ENCODE results near the gene CADM4. TPM values are rescaled to one million over a fixed set of nuclear protein-coding genes. Genes with fewer than 3 reads are reported as not detected.

The CADM4 gene
- polyA plus RNA-seq, 4 donors: 1.1 to 6.8 (median 4.9) TPM; not detected in 1

DNA sequence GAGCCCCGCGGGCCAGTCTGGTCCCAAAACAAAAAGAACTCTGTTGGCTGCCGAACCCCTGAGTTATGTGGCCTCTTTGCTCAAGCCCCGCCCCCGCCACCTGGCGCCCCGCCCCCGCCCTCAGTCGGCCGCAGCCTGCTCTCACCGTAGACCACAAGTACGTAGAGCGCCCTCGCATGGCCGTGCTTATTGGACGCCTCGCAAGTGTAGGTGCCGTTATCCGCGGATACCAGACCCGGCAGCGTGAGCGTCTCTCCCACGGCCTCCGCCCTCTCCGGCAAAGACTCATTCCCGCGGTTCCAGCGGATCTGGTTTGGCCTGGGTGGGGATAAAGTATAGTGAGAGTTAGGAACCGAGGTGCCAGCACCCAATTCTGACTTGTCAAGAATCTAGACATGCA, 14.7 kb downstream of the CADM4 start:
- FAIRE-seq (no peak), DNase-seq (peak; percentile 52 to 55)
- Histone ChIP-seq H3K27ac (ENCODE audit: low read depth in 1 of 3, low read length in 2 of 3) (no peak overlapping the region), H3K36me3 (ENCODE audit: control insufficient read depth in 3 of 3, insufficient read depth in 2 of 3, low read depth in 1 of 3, low read length in 3 of 3) (peaks cover 0 to 14% (median 0%) of the 10 kb centered on the region in 3 donors), H3K27me3 (ENCODE audit: control insufficient read depth in 3 of 3, insufficient read depth in 3 of 3, low read length in 3 of 3) (peaks cover 0 to 3% (median 0%) of the 10 kb centered on the region in 3 donors), H3K9me3 (ENCODE audit: control insufficient read depth in 2 of 2, insufficient read depth in 1 of 2, low read depth in 1 of 2, low read length in 1 of 2) (no peaks in the 10 kb centered on the region), H3K4me3 (ENCODE audit: low read depth in 1 of 3, low read length in 3 of 3) (no peak overlapping the region), H3K4me1 (ENCODE audit: control insufficient read depth in 3 of 3, insufficient read depth in 2 of 3, low read depth in 1 of 3, low read length in 2 of 3) (peaks cover 0 to 6% (median 5%) of the 10 kb centered on the region in 3 donors)
- 26 to 58% (median 52%) methylated on average over 30 of the region's 30 CpGs for WGBS, 3 donors

DNA sequence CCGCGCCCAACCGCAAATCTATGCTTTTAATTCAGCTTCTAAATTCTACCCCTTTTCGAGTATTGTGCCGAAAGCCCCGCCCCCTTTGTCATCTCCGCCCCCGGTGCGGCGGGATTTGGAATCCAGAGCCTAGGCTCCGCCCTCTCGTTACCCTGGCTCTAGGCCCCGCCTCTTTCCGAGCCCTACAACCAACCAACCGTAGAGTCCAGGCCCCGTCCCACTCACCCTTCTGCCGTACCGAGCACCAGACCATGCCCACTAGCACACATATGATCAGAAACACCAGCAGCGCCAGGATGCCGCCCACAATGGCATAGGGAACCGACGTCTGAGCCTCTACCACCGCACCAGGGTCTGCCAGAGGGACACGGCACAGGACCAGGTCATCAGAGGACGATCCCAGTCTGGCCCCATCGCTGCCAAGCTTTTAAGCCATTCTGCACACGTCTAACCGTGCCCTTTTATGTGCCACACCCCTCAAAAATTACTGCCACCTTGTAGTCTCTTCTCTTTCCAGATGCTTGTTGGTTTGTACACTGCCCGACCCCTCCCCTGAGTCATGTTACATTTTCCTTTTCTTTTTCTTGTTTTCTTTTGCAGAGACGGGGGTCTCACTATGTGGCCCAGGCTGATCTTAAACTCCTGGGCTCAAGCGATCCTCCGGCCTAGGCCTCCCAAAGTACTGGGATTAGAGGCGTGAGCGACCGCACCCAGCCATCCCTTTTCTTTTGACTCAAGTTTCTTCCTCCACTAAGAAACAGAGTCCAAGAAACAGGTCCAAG, 15.6 kb downstream of the CADM4 start:
- Histone ChIP-seq H3K9me3 (ENCODE audit: control insufficient read depth in 2 of 2, insufficient read depth in 1 of 2, low read depth in 1 of 2, low read length in 1 of 2) (no peaks in the 10 kb centered on the region), H3K36me3 (ENCODE audit: control insufficient read depth in 3 of 3, insufficient read depth in 2 of 3, low read depth in 1 of 3, low read length in 3 of 3) (peaks cover 0 to 14% (median 0%) of the 10 kb centered on the region in 3 donors), H3K27me3 (ENCODE audit: control insufficient read depth in 3 of 3, insufficient read depth in 3 of 3, low read length in 3 of 3) (peaks cover 0 to 3% (median 0%) of the 10 kb centered on the region in 3 donors), H3K4me1 (ENCODE audit: control insufficient read depth in 3 of 3, insufficient read depth in 2 of 3, low read depth in 1 of 3, low read length in 2 of 3) (peaks cover 0 to 6% (median 6%) of the 10 kb centered on the region in 3 donors), H3K27ac (ENCODE audit: low read depth in 1 of 3, low read length in 2 of 3) (no peak overlapping the region), H3K4me3 (ENCODE audit: low read depth in 1 of 3, low read length in 3 of 3) (no peak overlapping the region)
- FAIRE-seq: no peak
- 83 to 93% (median 91%) methylated on average over 35 of the region's 35 CpGs for WGBS, 3 donors
- DNase-seq: no peak

DNA sequence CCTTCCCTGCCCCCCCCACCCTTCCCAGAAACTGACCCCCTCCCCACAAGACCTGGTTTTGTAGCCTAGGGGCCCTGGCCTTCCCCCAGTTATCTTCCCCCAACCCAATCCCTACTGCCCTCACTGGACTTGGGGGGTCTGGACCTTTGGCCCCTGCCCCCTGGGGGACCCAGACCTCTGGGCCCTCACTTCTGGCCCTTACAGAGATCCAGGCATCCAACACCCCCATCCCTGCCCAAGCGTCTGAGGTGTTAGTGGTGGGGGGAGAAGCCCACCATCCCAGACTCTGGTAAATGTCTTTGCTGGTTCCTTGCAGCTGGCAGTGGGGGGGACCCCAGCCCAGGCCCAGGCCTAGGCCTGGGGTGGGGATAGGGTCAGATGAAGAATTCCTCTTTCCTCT, 16.7 kb downstream of the CADM4 start:
- no peak for FAIRE-seq
- H3K27me3 ChIP-seq (ENCODE audit: control insufficient read depth in 3 of 3, insufficient read depth in 3 of 3, low read length in 3 of 3): peaks cover 0 to 3% (median 0%) of the 10 kb centered on the region in 3 donors
- 80 to 92% (median 85%) methylated on average over 1 of the region's 1 CpG for WGBS, 3 donors
- H3K9me3 ChIP-seq (ENCODE audit: control insufficient read depth in 2 of 2, insufficient read depth in 1 of 2, low read depth in 1 of 2, low read length in 1 of 2): no peaks in the 10 kb centered on the region
- H3K4me3 ChIP-seq (ENCODE audit: low read depth in 1 of 3, low read length in 3 of 3): no peak overlapping the region
- peaks cover 0 to 14% (median 0%) of the 10 kb centered on the region in 3 donors for H3K36me3 ChIP-seq (ENCODE audit: control insufficient read depth in 3 of 3, insufficient read depth in 2 of 3, low read depth in 1 of 3, low read length in 3 of 3)
- DNase-seq: no peak
- no peak overlapping the region for H3K27ac ChIP-seq (ENCODE audit: low read depth in 1 of 3, low read length in 2 of 3)
- H3K4me1 ChIP-seq (ENCODE audit: control insufficient read depth in 3 of 3, insufficient read depth in 2 of 3, low read depth in 1 of 3, low read length in 2 of 3): peaks cover 0 to 9% (median 9%) of the 10 kb centered on the region in 3 donors

DNA sequence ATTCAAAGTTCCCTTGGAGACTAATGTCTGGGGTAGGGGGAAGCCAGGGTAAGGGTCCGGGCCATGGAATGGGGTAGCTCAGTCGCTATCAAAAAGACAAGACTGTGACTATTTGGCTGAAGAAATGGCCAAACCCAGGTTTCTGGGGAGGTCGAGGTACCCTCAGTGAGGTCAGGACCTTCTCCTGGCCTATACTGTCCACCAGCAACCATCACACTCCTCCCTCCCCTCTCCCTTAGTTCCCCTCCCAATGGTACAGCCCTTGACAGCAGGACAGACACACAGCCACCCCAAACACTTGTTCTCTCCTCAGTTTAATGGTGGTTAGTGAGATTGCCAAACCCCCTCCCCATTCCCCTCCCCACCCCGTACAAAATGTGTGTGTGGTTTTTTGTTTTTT, 17.6 kb downstream of the CADM4 start:
- H3K4me3 ChIP-seq (ENCODE audit: low read depth in 1 of 3, low read length in 3 of 3): no peak overlapping the region
- no peaks in the 10 kb centered on the region for H3K9me3 ChIP-seq (ENCODE audit: control insufficient read depth in 2 of 2, insufficient read depth in 1 of 2, low read depth in 1 of 2, low read length in 1 of 2)
- H3K27me3 ChIP-seq (ENCODE audit: control insufficient read depth in 3 of 3, insufficient read depth in 3 of 3, low read length in 3 of 3): peaks cover 0 to 3% (median 0%) of the 10 kb centered on the region in 3 donors
- peaks cover 0 to 9% (median 9%) of the 10 kb centered on the region in 3 donors for H3K4me1 ChIP-seq (ENCODE audit: control insufficient read depth in 3 of 3, insufficient read depth in 2 of 3, low read depth in 1 of 3, low read length in 2 of 3)
- DNase-seq (no peak), FAIRE-seq (no peak)
- 65 to 79% (median 73%) methylated on average over 4 of the region's 4 CpGs for WGBS, 3 donors
- H3K27ac ChIP-seq (ENCODE audit: low read depth in 1 of 3, low read length in 2 of 3): no peak overlapping the region
- H3K36me3 ChIP-seq (ENCODE audit: control insufficient read depth in 3 of 3, insufficient read depth in 2 of 3, low read depth in 1 of 3, low read length in 3 of 3): peaks cover 0 to 14% (median 0%) of the 10 kb centered on the region in 3 donors

DNA sequence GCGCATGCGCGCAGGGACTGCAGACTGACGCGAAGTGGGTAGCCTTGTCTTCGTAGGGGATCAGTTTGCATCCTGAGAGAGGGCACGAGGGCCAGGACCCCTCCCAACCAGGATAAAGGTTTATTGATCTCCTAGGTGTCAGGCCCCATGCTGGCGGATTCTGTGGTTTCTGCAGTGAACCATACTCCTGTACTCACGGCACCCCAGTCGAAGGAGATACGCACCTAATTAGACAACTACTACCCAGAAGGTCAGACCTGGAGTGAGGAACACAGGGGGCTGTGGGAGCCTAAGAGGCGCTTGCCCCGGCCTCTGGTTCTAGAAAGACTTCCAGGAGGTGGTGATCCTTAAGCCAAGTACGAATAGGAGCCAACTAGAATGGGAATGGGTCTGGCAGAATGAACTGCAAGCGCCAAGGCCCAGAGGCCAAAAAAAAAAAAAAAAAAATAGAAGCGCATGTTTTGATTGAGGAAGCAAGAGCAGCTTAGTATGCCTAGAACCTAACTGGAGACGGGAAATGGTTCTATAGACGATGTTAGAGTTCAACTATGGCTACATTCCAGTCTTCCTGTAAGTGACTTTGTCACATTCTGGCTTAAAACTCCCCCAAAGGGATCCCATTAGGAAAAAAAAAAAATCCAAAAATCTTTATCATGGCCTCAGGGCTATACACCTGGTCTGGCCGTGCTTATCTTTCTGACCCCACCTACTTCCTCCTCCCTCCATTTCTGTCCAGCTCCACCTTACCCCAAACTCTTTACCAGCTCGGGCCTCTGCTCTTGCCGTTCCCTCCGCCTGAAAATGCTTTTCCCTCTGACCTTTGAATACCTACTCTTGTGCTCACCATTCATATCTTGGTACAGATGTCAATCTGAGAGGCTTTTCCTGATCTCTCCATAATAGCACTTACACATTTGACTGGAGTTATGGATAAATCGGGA, 19.3 kb downstream of the CADM4 start:
- FAIRE-seq (no peak), DNase-seq (no peak)
- H3K4me1 ChIP-seq (ENCODE audit: control insufficient read depth in 3 of 3, insufficient read depth in 2 of 3, low read depth in 1 of 3, low read length in 2 of 3): peaks cover 0 to 9% (median 9%) of the 10 kb centered on the region in 3 donors
- H3K27ac ChIP-seq (ENCODE audit: low read depth in 1 of 3, low read length in 2 of 3): peak overlapping the region; percentile 57 to 99 (median 97)
- H3K36me3 ChIP-seq (ENCODE audit: control insufficient read depth in 3 of 3, insufficient read depth in 2 of 3, low read depth in 1 of 3, low read length in 3 of 3): peaks cover 0 to 6% (median 0%) of the 10 kb centered on the region in 3 donors
- no peaks in the 10 kb centered on the region for H3K27me3 ChIP-seq (ENCODE audit: control insufficient read depth in 3 of 3, insufficient read depth in 3 of 3, low read length in 3 of 3)
- peak overlapping the region; percentile 71 to 99 (median 77) for H3K4me3 ChIP-seq (ENCODE audit: low read depth in 1 of 3, low read length in 3 of 3)
- WGBS, 3 donors: 30 to 43% (median 42%) methylated on average over 23 of the region's 23 CpGs
- no peaks in the 10 kb centered on the region for H3K9me3 ChIP-seq (ENCODE audit: control insufficient read depth in 2 of 2, insufficient read depth in 1 of 2, low read depth in 1 of 2, low read length in 1 of 2)

DNA sequence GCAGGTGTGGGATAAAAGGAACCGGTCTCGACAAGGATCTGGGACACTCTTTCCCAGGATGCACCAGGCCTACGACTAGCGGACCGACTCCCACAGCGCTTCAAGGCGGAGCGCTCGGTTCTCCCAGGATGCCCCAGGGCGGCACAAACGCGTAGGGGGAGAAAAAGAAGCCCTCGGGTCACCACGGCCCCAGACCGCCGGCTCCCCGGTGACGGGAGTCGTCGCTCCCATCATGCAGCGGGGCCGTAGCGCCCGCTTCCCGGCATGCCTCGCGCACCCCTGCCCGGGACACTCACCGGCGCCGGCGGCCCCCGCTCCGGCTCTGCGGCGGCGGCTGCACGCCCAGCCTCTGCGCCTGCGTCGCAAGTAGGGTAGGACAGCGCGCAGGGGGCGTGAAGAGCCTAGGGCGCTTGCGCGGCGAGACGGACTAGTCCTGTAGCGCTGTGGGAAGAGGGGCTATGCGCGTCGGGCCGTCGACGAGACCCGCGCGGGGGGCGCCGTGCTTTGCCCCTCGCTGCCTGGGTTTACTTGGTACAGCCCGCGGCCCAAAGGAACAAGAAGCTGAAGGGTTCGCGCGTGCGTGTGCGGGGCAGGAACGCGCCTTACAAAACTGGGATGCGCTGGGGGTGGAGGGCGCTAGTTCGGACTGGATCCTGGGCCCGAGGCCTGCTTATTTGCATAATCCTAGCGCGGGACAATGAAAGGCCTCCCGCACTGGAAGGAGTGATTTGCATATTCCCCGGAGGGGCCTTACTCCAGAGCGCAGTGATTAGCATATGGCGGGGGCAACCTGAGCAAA, 20.2 kb downstream of the CADM4 start, which contains the start of gene ZNF428:
Gene ZNF428, minus strand, starts transcription at position 368 of the 799 bp plus-strand sequence. CDS start 5,325 bp downstream, outside the sequence.
- peak within 1 kb of the TSS; percentile 57 to 99 (median 97) for H3K27ac ChIP-seq (ENCODE audit: low read depth in 1 of 3, low read length in 2 of 3)
- peaks cover 0 to 6% (median 0%) of the 10 kb centered on the region in 3 donors for H3K36me3 ChIP-seq (ENCODE audit: control insufficient read depth in 3 of 3, insufficient read depth in 2 of 3, low read depth in 1 of 3, low read length in 3 of 3)
- H3K4me1 ChIP-seq (ENCODE audit: control insufficient read depth in 3 of 3, insufficient read depth in 2 of 3, low read depth in 1 of 3, low read length in 2 of 3): peaks cover 0 to 9% (median 7%) of the 10 kb centered on the region in 3 donors
- no peak for FAIRE-seq
- H3K9me3 ChIP-seq (ENCODE audit: control insufficient read depth in 2 of 2, insufficient read depth in 1 of 2, low read depth in 1 of 2, low read length in 1 of 2): no peaks in the 10 kb centered on the region
- 0% methylated on average over 56 to 81 of the region's 81 CpGs for WGBS, 3 donors
- DNase-seq: peak; percentile 79 to 94
- no peaks in the 10 kb centered on the region for H3K27me3 ChIP-seq (ENCODE audit: control insufficient read depth in 3 of 3, insufficient read depth in 3 of 3, low read length in 3 of 3)
- H3K4me3 ChIP-seq (ENCODE audit: low read depth in 1 of 3, low read length in 3 of 3): peak within 1 kb of the TSS; percentile 71 to 99 (median 77)

DNA sequence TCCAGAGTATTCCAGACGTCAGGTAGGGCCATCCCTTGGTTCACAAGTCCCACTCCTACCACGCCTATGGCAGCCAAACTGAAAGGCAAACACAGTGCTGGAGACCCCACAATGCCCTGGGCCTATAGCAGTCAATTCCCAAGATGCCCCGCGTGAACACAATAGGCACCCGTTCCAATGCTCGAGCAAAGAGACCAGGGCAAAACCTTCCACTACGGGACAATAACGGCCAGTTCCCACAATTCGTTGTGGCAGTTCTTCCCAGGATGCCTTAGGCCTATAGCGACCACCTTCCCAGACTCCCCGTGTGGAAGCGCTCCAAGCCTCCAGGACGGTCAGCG, 20.8 kb downstream of the CADM4 start:
- FAIRE-seq: no peak
- H3K4me1 ChIP-seq (ENCODE audit: control insufficient read depth in 3 of 3, insufficient read depth in 2 of 3, low read depth in 1 of 3, low read length in 2 of 3): peaks cover 0 to 9% (median 7%) of the 10 kb centered on the region in 3 donors
- H3K4me3 ChIP-seq (ENCODE audit: low read depth in 1 of 3, low read length in 3 of 3): peak overlapping the region; percentile 71 to 99 (median 77)
- no peaks in the 10 kb centered on the region for H3K27me3 ChIP-seq (ENCODE audit: control insufficient read depth in 3 of 3, insufficient read depth in 3 of 3, low read length in 3 of 3)
- peaks cover 0 to 10% (median 0%) of the 10 kb centered on the region in 3 donors for H3K36me3 ChIP-seq (ENCODE audit: control insufficient read depth in 3 of 3, insufficient read depth in 2 of 3, low read depth in 1 of 3, low read length in 3 of 3)
- no peak for DNase-seq
- H3K27ac ChIP-seq (ENCODE audit: low read depth in 1 of 3, low read length in 2 of 3): peak overlapping the region; percentile 57 to 99 (median 97)
- no peaks in the 10 kb centered on the region for H3K9me3 ChIP-seq (ENCODE audit: control insufficient read depth in 2 of 2, insufficient read depth in 1 of 2, low read depth in 1 of 2, low read length in 1 of 2)
- WGBS, 3 donors: 0 to 1% (median 0%) methylated on average over 14 of the region's 14 CpGs

Measured in small intestine (tissue), 7 donors.